GM19025 (cell line): ENCODE data around the gene VPS13D.

Source experiments
- ATAC-seq: cut with Tn5 transposase; IDR thresholded peaks from one replicate; pipeline ENCODE4 v1.9.1; 2021; ENCODE audit warnings: mild to moderate bottlenecking, low read depth, moderate library complexity; ENCODE audit not compliant: unreplicated experiment

Gene VPS13D

GRCh38 chr1:12397462-12398450 lies 167.9 kb downstream of the VPS13D start:
- ATAC-seq, result no peak

GRCh38 chr1:12398479-12398878 lies 168.6 kb downstream of the VPS13D start:
- no peak for ATAC-seq

GRCh38 chr1:12400027-12400693 lies 170.3 kb downstream of the VPS13D start:
- ATAC-seq, result no peak

- no peak for ATAC-seq
Measured at GRCh38 chr1:12402159-12402673, 172.4 kb downstream of the VPS13D start.

- ATAC-seq, result no peak
Measured at GRCh38 chr1:12402842-12403241, 173.0 kb downstream of the VPS13D start.

GRCh38 chr1:12404918-12405317 lies 175.1 kb downstream of the VPS13D start:
- ATAC-seq, result no peak

- no peak for ATAC-seq
Measured at GRCh38 chr1:12405325-12406210, 175.7 kb downstream of the VPS13D start.

GRCh38 chr1:12406211-12407021 lies 176.6 kb downstream of the VPS13D start:
- ATAC-seq, result no peak

- no peak for ATAC-seq
Measured at GRCh38 chr1:12407050-12407961, 177.5 kb downstream of the VPS13D start.

GRCh38 chr1:12407962-12408454 lies 178.2 kb downstream of the VPS13D start:
- no peak for ATAC-seq

GRCh38 chr1:12408662-12409061 lies 178.8 kb downstream of the VPS13D start:
- ATAC-seq, result no peak

- no peak for ATAC-seq
Measured at GRCh38 chr1:12409681-12410080, 179.9 kb downstream of the VPS13D start.

- no peak for ATAC-seq
Measured at GRCh38 chr1:12410351-12410750, 180.5 kb downstream of the VPS13D start.

- ATAC-seq, result no peak
Measured at GRCh38 chr1:12411098-12411497, 181.3 kb downstream of the VPS13D start.

- ATAC-seq, result no peak
Measured at GRCh38 chr1:12411747-12412146, 181.9 kb downstream of the VPS13D start.

- ATAC-seq, result no peak
Measured at GRCh38 chr1:12412439-12412838, 182.6 kb downstream of the VPS13D start.

- no peak for ATAC-seq
Measured at GRCh38 chr1:12413664-12414410, 184.0 kb downstream of the VPS13D start.
